ENCODE data around the gene MTA3. TPM values are rescaled to one million over a fixed set of nuclear protein-coding genes. Genes with fewer than 3 reads are reported as not detected.

MTA3 gene
- total and polyA plus RNA-seq, 11 donors: 11.9 to 31.8 (median 23.3) TPM

DNA sequence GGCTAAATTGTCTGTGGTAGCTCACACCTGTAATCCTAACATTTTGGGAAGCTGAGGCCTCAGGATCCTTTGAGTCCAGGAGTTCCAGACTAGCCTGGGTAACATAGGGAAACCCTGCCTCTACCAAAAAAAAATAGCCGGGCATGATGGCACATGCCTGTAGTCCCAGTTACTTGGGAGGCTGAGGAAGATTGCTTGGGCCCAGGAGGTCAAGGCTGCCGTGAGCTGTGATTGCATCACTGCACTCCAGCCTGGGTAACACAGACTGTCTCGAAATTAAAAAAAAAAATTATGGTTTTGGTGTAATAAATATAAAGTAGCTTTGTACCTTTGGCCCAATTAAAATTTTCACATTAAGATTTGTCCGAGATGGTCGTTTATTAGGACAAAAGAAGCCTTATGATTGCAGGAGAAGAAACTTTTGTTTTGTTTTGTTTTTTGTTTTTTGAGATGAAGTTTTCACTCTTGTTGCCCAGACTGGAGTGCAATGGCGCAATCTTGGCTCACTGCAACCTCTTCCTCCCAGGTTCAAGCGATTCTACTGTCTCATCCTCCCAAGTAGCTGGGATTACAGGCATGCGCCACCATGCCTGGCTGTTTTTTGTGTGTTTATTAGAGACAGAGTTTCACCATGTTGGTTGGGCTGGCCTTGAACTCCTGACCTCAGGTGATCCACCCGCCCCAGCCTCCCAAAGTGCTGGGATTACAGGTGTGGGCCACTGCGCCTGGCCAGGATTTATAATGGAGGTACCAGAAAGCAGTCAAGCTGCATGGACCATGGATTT, 4.1 kb downstream of the MTA3 start:
- H3K9me3 ChIP-seq: no peaks in the 10 kb centered on the region
- H3K27me3 ChIP-seq: no peaks in the 10 kb centered on the region
- 92 to 98% (median 95%) methylated on average over 10 of the region's 10 CpGs for WGBS, 4 donors
- intact Hi-C loops (cut with DNase I): no loop called here
- DNase-seq: no peak
- H3K36me3 ChIP-seq: peaks cover 0 to 43% (median 17%) of the 10 kb centered on the region in 9 donors
- H3K4me3 ChIP-seq: no peak overlapping the region
- TF ChIP-seq POLR2A (IDR thresholded peaks at IDR 0.05) (no peak), CTCF (IDR thresholded peaks at IDR 0.05) (no peak)
- ATAC-seq: no peak
- H3K27ac ChIP-seq: no peak overlapping the region
- peaks cover 0 to 25% (median 15%) of the 10 kb centered on the region in 12 donors for H3K4me1 ChIP-seq

DNA sequence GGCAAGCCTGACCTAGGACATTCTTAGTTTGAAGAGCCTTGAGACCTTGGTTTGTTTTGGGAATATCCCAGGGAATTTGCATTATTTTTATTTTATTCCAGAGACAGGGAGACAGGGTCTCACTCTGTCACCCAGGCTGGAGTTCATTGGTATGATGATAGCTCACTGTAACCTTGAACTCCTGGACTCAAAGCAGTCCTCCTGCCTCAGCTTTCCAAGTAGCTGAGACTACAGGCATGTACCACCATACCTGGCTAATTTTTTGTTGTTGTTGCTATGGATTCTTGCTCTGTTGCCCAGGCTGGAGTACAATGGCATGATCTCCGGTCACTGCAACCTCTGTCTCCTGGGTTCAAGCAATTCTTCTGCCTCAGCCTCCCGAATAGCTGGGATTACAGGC, 4.8 kb downstream of the MTA3 start:
- ATAC-seq (no peak), DNase-seq (no peak)
- Histone ChIP-seq H3K27ac (no peak overlapping the region), H3K27me3 (no peaks in the 10 kb centered on the region), H3K4me3 (no peak overlapping the region), H3K36me3 (peaks cover 0 to 50% (median 17%) of the 10 kb centered on the region in 9 donors), H3K9me3 (no peaks in the 10 kb centered on the region), H3K4me1 (peaks cover 0 to 21% (median 11%) of the 10 kb centered on the region in 12 donors)
- WGBS, 4 donors: 97 to 100% (median 99%) methylated on average over 2 of the region's 2 CpGs
- intact Hi-C loops (cut with DNase I): no loop called here
- TF ChIP-seq POLR2A (IDR thresholded peaks at IDR 0.05) (no peak), CTCF (IDR thresholded peaks at IDR 0.05) (no peak)

GRCh38 chr2:42575458-42576064, 7.1 kb downstream of the MTA3 start:
- H3K9me3 ChIP-seq: no peaks in the 10 kb centered on the region
- intact Hi-C loops (cut with DNase I): no loop called here
- H3K27ac ChIP-seq: no peak overlapping the region
- no peak for DNase-seq
- TF ChIP-seq POLR2A (IDR thresholded peaks at IDR 0.05): no peak
- no peak for TF ChIP-seq CTCF (IDR thresholded peaks at IDR 0.05)
- no peak overlapping the region for H3K4me3 ChIP-seq
- peaks cover 0 to 69% (median 27%) of the 10 kb centered on the region in 9 donors for H3K36me3 ChIP-seq
- 77 to 86% (median 80%) methylated on average over 3 of the region's 3 CpGs for WGBS, 4 donors
- ATAC-seq: no peak
- H3K4me1 ChIP-seq: peaks cover 0 to 8% (median 0%) of the 10 kb centered on the region in 12 donors
- H3K27me3 ChIP-seq: no peaks in the 10 kb centered on the region

DNA sequence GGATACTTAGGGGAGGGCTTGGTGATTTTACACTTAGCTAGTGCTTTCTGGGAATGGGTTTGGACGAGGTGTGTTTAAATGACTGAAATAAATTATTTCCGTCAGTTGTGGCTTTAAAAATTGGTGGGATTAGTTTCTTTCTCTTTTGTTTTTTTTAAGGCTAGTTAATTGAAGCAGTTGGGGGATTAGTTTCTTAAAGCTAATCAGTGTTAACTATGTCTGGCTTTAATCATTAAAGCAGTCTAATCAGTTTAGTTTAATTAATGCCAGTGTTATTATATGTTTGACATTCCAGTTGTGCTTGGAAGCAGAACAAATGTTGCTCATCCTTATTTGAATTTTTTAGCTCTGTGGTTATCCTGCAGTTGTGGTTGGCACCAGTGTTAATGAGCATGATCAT, 10.2 kb downstream of the MTA3 start:
- TF ChIP-seq POLR2A (IDR thresholded peaks at IDR 0.05) (no peak), CTCF (IDR thresholded peaks at IDR 0.05) (no peak)
- 78 to 87% (median 84%) methylated on average over 2 of the region's 2 CpGs for WGBS, 4 donors

More for the DNA sequence above, 10.2 kb downstream of the MTA3 start:
- Histone ChIP-seq H3K9me3 (no peaks in the 10 kb centered on the region), H3K4me1 (peaks cover 0 to 8% (median 0%) of the 10 kb centered on the region in 12 donors), H3K27me3 (no peaks in the 10 kb centered on the region), H3K4me3 (no peak overlapping the region), H3K36me3 (peaks cover 0 to 81% (median 38%) of the 10 kb centered on the region in 9 donors), H3K27ac (no peak overlapping the region)
- DNase-seq: no peak
- intact Hi-C loops (cut with DNase I): no loop called here
- ATAC-seq: no peak
